GM23338 (cell line): Measurements from ENCODE around the gene RBM33.

Source experiments
- CTCF ChIP-seq, 2 experiments: fragments of 200-600 bp in 1 of 2; sonication (generic) in 1 of 2; conservative IDR thresholded peaks; 2 replicates each; pipeline versions ENCODE4 v1.5.1 to v1.6.1; 2016 to 2017; ENCODE audit warnings: antibody characterized with exemption in 2 of 2, low read depth in 2 of 2, mild to moderate bottlenecking in 2 of 2, moderate library complexity in 1 of 2
- EZH2 ChIP-seq: fragments of 200-600 bp; sonication (generic); IDR thresholded peaks from one replicate; pipeline ENCODE4 v1.8.0; 2017; ENCODE audit warnings: antibody characterized with exemption, mild to moderate bottlenecking, low read depth; ENCODE audit not compliant: unreplicated experiment
- POLR2AphosphoS5 ChIP-seq: IDR thresholded peaks from 2 replicates; pipeline ENCODE4 v1.6.1; 2016; ENCODE audit warnings: antibody characterized with exemption, low read depth

GRCh38 chr7:155759740-155760430 is 115.4 kb downstream of the RBM33 start:
- TF ChIP-seq CTCF (conservative IDR thresholded peaks at IDR 0.05; ENCODE audit: low read depth in 2 of 2) (no peak), POLR2AphosphoS5 (no peak), EZH2 (no peak)
